K562 (cell line): ENCODE data around the gene ELP1. TPM values are rescaled to one million over a fixed set of nuclear protein-coding genes. Genes with fewer than 3 reads are reported as not detected.

Source experiments
- DNMT1 ChIP-seq: fragments of 450-650 bp; IDR thresholded peaks from 2 replicates; pipeline ENCODE4 v1.6.1; 2016; ENCODE audit warnings: antibody characterized with exemption, mild to moderate bottlenecking
- E2F8 ChIP-seq: fragments of 450-650 bp; IDR thresholded peaks from 2 replicates; pipeline ENCODE4 v1.7.1; 2018; ENCODE audit warnings: mild to moderate bottlenecking, low read depth; ENCODE audit not compliant: partially characterized antibody
- EP300 ChIP-seq: IDR thresholded peaks from 2 replicates; pipeline ENCODE4 v1.6.1; 2012; ENCODE audit warnings: low read length, improper control_type of control experiment
- FOXJ2 ChIP-seq: fragments of 200-800 bp; sonication (Bioruptor generic); IDR thresholded peaks from 2 replicates; pipeline ENCODE4 v1.6.1; 2016; ENCODE audit warnings: missing genetic modification characterization, missing compliant biosample characterization
- GATAD2A ChIP-seq: fragments of 450-650 bp; IDR thresholded peaks from 2 replicates; pipeline ENCODE4 v1.6.1; 2017
- GTF2F1 ChIP-seq: IDR thresholded peaks from 2 replicates; pipeline ENCODE4 v1.6.1; 2011; ENCODE audit warnings: low read depth, low read length, improper control_type of control experiment
- GTF3C2 ChIP-seq: IDR thresholded peaks from 3 replicates; pipeline ENCODE4 v1.6.1; 2011; ENCODE audit warnings: borderline replicate concordance, mild to moderate bottlenecking, moderate library complexity; ENCODE audit not compliant: insufficient read length; ENCODE audit errors: extremely low read depth
- MECOM ChIP-seq: fragments of 250-450 bp; sonication (Bioruptor Pico); IDR thresholded peaks from 2 replicates; pipeline ENCODE4 v1.8.0; 2022; ENCODE audit warnings: inconsistent platforms
- NBN ChIP-seq: fragments of 450-650 bp; IDR thresholded peaks from 2 replicates; pipeline ENCODE4 v1.6.1; 2016; ENCODE audit warnings: low read depth, mild to moderate bottlenecking
- RBFOX2 ChIP-seq: fragments of 200-400 bp; formaldehyde crosslinking; IDR thresholded peaks from 2 replicates; pipeline ENCODE4 v1.6.1; 2017; ENCODE audit warnings: low read depth, mild to moderate bottlenecking, low read length, moderate library complexity
- TAF7 ChIP-seq: fragments of 450-650 bp; IDR thresholded peaks from 2 replicates; pipeline ENCODE4 v1.6.1; 2016; ENCODE audit warnings: missing genetic modification characterization, missing compliant biosample characterization
- TBL1XR1 ChIP-seq, 2 experiments: IDR thresholded peaks; 2 replicates each; pipeline ENCODE4 v1.6.1; 2012; ENCODE audit warnings: improper control_type of control experiment in 2 of 2, low read length in 2 of 2, mild to moderate bottlenecking in 1 of 2
- TGIF2 ChIP-seq: sonication (generic); formaldehyde crosslinking; IDR thresholded peaks from 2 replicates; pipeline ENCODE4 v1.8.1; 2022; ENCODE audit warnings: mild to moderate bottlenecking, missing genetic modification reagents, moderate library complexity
- VEZF1 ChIP-seq: fragments of 200-800 bp; sonication (Bioruptor generic); IDR thresholded peaks from 2 replicates; pipeline ENCODE4 v1.6.1; 2017; ENCODE audit warnings: missing genetic modification characterization, missing compliant biosample characterization
- ZC3H8 ChIP-seq: fragments of 450-650 bp; IDR thresholded peaks from 2 replicates; pipeline ENCODE4 v1.6.1; 2017
- ZNF134 ChIP-seq: fragments of 250-450 bp; sonication (Bioruptor Pico); conservative IDR thresholded peaks from 2 replicates; pipeline ENCODE4 v1.4.0; 2020
- ZNF24 ChIP-seq: fragments of 450-650 bp; IDR thresholded peaks from 2 replicates; pipeline ENCODE4 v1.6.1; 2016
- ZNF253 ChIP-seq: fragments of 250-450 bp; sonication (Bioruptor Pico); conservative IDR thresholded peaks from 2 replicates; pipeline ENCODE4 v1.6.1; 2021; ENCODE audit warnings: mild to moderate bottlenecking
- ZNF316 ChIP-seq: fragments of 450-650 bp; IDR thresholded peaks from 2 replicates; pipeline ENCODE4 v1.6.1; 2016
- ZNF408 ChIP-seq: fragments of 250-450 bp; sonication (Bioruptor Pico); IDR thresholded peaks from 2 replicates; pipeline ENCODE4 v1.4.0; 2020; ENCODE audit warnings: low read depth, mild to moderate bottlenecking, moderate library complexity
- ZNF449 ChIP-seq: fragments of 250-450 bp; sonication (Bioruptor Pico); IDR thresholded peaks from 2 replicates; pipeline ENCODE4 v1.8.0; 2022; ENCODE audit warnings: moderate library complexity, mild to moderate bottlenecking, inconsistent platforms
- ZNF696 ChIP-seq: fragments of 250-450 bp; sonication (Bioruptor Pico); conservative IDR thresholded peaks from 2 replicates; pipeline ENCODE4 v1.4.0; 2020; ENCODE audit warnings: mild to moderate bottlenecking, moderate library complexity
- ZNF76 ChIP-seq: fragments of 250-450 bp; sonication (Bioruptor Pico); IDR thresholded peaks from 2 replicates; pipeline ENCODE4 v1.4.0; 2020; ENCODE audit warnings: mild to moderate bottlenecking, moderate library complexity, borderline replicate concordance
- polyA plus RNA-seq, 8 experiments: library from polyadenylated mRNA; depleted of rRNA in 4 of 8; stranded (reverse) in 5 of 8; unstranded in 3 of 8; fragments of >200 nt; fragmentation: Nextera tagmentation in 2 of 8; fragmentation: Illumina TruSeq in 1 of 8; extraction: Ambion mirVana in 2 of 8; extraction: Trizol in 1 of 8; gene quantifications; 2 replicates each; pipeline versions ENCODE4 v1.2.1 to v1.2.3, GENCODE V29; 2011 to 2014; ENCODE audit warnings: inconsistent platforms in 1 of 8, missing spikeins in 1 of 8
- total RNA-seq, 7 experiments: library from RNA; depleted of rRNA in 6 of 7; stranded (reverse); fragments of >200 nt in 6 of 7; fragmentation: Illumina TruSeq in 2 of 7; extraction: Trizol in 2 of 7; gene quantifications; 2 replicates each; pipeline versions ENCODE4 v1.2.1 to v1.2.3, GENCODE V29; 2011 to 2021; ENCODE audit warnings: low replicate concordance in 1 of 7

The ELP1 gene
- total and polyA plus RNA-seq, 9 of the 15 experiments (the other 6 are each of a cell fraction or from before 2014, with no cell fraction given), result 17.0 to 48.6 (median 39.7) TPM

GRCh38 chr9:108963459-108964143, 29.7 kb upstream of the ELP1 start (continued):
- TF ChIP-seq GTF3C2, result no peak
- TF ChIP-seq ZNF408 (CRISPR knock-in tag), result no peak
- TF ChIP-seq DNMT1, result no peak
- no peak for TF ChIP-seq ZNF696 (CRISPR knock-in tag)
- no peak for TF ChIP-seq TBL1XR1 (IDR thresholded peaks at IDR 0.05; ENCODE audit: low read length in 2 of 2)
- TF ChIP-seq ZNF134 (CRISPR knock-in tag), result no peak
- TF ChIP-seq TAF7, result no peak
- no peak for TF ChIP-seq RBFOX2
- TF ChIP-seq E2F8, result no peak
- TF ChIP-seq ZC3H8, result no peak
- no peak for TF ChIP-seq GATAD2A
- no peak for TF ChIP-seq TGIF2 (CRISPR knock-in tag)
- no peak for TF ChIP-seq ZNF449 (CRISPR knock-in tag)
- TF ChIP-seq VEZF1 (CRISPR knock-in tag), result no peak
- no peak for TF ChIP-seq ZNF24
- no peak for TF ChIP-seq ZNF76 (CRISPR knock-in tag)
- TF ChIP-seq GTF2F1, result no peak
- no peak for TF ChIP-seq ZNF316
- TF ChIP-seq ZNF253 (CRISPR knock-in tag), result no peak
- TF ChIP-seq MECOM (CRISPR knock-in tag), result no peak
- no peak for TF ChIP-seq NBN
- no peak; the same call in 1 of the 2 replicates for TF ChIP-seq EP300
- TF ChIP-seq FOXJ2 (tag), result no peak
